Activated CD8-positive, alpha-beta memory T cell treated with anti-CD3 and anti-CD28 coated beads for 1 hour (primary cell): Measurements from ENCODE around the gene ASPG.

ENCODE experiments used
- DNase-seq, 2 donors: peaks; one replicate each; pipeline ENCODE4 v3.0.0-alpha.2; 2020; ENCODE audit warnings: low read depth in 1 of 2; ENCODE audit errors: extremely low read depth in 1 of 2

The ASPG gene

DNA sequence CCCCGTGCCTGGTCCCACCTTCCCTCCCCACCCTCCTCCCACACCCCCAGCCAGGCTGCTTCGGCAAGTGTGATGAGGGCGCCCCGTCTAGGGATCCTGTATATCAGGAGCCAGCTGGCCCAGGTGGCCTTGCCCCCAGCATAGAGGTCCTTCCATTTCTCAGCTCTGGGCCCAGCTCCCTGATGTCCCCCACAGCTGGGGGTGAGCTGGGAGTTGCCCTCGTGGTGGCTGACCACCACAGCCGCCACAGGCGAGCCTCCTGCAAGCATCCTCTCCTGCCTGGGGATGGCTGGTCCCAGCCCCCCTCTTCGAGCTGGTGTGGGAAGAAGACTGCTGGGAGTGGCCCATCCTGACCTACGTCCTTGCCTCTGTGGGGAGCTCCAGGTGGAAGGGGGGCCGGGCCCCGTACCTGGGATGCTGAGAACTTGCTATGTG, 7.4 kb downstream of the ASPG start:
- no peak for DNase-seq

- no peak for DNase-seq
Measured at GRCh38 chr14:104093366-104094055, 8.0 kb downstream of the ASPG start.

DNA sequence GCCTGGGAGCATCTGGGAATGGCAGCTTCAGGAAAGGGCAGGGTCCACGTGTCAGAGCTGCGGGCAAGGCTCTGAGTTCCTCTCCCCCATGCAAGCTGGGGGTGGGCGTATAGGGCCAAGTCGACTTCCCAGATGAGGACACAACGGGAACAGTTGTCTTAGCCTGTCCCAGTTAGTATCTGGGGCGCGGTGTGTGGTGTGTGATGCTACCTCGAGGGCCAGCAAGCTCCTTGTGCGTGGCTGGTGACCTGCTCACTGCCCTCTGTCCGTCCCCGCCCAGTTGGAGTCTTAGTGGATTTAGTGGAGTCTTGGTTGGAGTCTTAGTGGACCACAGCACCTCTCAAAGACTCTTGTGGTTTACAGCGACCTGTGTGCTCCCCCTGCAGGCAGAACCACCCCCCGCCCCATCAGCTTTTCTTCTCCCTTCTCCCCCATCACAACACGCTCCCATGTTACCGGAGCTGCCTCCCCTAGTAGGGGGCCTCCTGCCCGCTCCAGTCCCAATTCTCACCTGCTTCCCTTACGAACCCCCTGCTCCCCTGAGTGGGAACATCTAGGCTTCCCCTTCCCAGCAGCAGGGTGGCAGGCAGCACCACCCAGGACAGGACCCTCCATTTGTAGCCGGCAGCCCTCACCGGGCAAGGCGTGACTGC, 8.7 kb downstream of the ASPG start:
- DNase-seq = no peak

- DNase-seq = peak; percentile 10 to 65
Measured at GRCh38 chr14:104094709-104095425, 9.4 kb downstream of the ASPG start.

- DNase-seq = no peak
Measured at GRCh38 chr14:104095426-104096310, 10.2 kb downstream of the ASPG start.

- no peak for DNase-seq
Measured at GRCh38 chr14:104096318-104096717, 10.8 kb downstream of the ASPG start.

DNA sequence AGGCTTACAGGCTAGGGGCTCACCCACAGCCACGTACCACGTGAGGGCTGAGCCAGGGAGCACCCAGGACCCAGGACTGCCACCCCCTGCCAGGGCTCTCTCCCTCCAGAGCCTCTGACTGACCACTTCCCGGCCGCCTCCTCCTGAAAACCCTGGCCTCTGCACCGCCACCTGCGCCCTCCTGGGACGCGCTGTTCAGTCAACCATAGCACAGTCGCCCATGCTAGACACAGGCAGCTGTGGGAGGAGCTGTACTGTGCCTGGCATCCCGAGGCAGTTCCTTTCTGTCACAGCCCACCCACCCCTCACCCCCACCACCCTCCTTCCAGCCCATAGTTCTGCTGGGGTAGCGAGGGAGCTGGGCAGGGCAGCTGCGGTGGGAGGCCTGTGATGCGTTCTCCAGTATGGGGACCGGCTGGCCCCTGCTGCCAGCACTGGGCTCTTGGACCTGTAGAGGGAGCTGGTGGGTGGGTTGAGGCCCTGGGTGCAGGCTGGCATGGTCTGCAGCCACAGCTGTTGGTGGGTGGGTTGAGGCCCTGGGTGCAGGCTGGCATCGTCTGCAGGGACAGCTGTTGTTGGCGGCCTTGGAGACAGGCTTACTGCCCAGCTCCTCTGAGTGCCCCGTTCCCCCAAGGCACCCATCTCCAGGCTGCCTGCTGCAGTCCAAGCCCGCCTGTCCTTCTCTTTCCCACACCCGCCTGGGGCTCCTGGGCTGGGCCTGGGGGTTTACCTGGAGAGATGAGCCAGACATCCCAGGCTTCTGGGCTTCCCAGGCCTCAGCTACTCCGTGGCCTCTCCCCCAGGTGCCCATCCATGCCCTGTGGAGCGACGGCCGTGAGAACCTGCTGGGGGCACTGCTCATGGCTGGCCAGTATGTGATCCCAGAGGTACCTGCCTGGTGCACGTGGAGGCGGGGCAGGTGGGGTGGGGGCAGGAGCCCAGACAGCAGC, 11.5 kb downstream of the ASPG start:
- DNase-seq = no peak

DNA sequence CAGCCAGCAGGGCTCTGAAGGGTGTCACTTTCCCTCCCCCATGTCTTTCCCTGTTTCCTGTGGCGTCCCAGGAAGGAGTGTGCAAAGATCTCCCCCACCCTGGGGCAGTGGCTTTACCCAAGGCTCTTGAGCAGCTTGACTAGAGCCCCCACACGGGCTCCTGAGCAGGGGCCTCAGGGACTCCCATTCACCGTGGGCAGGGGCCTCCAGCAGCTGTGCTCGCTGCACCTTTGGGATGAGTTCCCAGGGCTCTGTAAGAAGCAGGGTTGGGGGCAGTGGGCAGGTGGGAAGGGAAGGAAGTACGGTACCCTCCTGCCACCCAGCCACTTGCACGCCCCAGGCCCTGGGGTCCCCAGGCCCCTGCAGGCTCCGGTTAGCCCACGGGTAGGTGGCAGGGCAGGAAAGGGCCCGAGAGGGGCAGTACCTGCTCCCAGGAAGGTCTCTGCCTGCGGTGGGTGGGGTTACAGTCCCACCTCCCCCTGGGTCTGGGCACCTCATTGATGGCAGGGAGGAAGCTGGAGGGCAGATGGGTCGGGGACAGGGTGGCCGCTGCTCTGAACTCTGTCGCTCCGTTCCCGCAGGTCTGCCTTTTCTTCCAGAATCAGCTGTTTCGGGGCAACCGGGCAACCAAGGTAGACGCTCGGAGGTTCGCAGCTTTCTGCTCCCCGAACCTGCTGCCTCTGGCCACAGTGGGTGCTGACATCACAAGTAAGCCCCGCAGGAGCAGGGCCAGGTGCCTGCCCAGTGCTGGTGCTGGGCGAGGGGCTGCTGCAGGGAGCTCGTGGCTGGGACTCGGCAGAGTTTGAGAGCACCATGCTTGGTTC, 13.0 kb downstream of the ASPG start:
- no peak for DNase-seq

GRCh38 chr14:104099096-104100041, 13.9 kb downstream of the ASPG start:
- no peak for DNase-seq

GRCh38 chr14:104100171-104101085, 14.9 kb downstream of the ASPG start:
- DNase-seq = no peak

GRCh38 chr14:104101086-104101621, 15.7 kb downstream of the ASPG start:
- no peak for DNase-seq

DNA sequence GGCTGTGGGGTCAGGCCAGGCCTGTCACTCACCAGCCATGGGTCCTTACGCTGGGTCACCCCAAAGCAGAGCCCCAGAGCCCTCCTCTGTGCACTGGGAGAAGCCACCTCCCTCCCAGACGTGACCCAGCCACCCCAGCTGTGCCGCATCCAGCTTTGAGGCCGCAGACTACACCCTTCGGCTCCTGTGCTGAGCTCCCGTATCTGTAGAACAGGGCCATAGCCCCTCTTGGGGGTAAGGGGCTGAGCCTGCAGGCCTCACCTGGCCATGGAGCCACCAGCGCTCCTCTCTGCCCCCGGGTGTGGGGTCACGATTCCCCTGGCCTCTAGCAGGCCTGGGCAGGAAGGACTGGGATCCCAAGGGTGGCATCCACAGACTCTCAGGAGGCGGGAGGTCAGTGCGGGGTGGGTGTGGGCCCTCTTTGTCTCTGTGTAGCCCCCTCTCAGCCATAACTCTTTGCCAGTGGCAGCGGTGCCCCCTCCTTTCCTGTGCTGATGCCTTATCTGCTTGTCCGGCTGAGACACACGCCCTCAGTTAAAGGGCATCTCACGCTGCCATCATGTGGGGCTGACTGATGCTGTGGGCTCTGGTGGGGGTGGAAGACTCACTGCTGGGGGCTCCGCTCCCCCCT, 16.3 kb downstream of the ASPG start:
- DNase-seq = no peak

DNA sequence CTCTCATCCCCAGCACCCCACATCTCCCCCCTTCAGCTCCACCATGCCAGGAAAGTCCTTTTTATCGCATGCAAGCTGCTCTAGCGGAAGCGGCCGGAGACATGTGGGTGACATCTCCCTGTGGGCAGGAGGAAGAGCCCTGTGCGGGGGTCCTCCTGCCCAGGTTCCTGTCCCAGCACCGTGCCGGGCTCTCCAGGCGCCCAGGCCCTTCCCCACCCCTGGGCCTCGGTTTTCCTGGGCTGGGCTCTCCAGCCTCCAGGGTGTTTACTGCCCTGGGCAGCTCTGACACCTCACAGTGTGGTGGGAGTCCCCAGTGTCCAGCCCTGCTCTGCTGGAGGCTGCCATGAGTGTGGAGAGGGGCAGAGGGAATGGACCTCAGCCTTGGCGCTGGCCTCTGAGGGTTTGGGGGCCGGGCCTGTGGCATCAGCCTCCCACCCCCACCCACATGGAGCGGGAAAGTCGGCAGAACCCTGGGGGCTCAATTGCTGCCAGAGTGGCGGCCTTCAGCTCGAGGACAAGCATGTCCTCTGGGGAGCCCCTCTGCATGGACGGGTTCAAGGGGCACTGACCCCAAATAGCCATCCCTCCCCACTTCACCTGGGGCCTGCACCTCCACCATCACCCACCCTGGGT, 16.9 kb downstream of the ASPG start:
- no peak for DNase-seq

DNA sequence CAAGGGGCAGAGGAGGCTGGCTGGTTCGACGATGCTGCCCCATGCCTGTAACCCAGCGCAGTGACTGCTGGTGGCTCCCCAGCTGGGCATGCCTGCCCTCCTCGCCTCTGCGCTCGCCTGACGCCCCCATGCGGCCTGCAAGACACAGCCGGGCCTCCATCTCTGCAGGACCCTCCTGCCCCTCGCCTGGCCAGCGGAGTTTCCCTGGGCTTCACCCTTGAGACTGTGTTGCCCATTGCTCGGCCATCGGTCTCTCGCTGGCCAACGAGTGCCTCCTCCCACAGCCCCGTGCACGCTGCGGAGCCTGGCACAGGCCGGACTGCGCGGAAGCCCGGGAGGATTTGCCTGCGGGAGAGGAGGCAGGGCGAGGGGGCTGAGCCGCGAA, 17.6 kb downstream of the ASPG start:
- no peak for DNase-seq

DNA sequence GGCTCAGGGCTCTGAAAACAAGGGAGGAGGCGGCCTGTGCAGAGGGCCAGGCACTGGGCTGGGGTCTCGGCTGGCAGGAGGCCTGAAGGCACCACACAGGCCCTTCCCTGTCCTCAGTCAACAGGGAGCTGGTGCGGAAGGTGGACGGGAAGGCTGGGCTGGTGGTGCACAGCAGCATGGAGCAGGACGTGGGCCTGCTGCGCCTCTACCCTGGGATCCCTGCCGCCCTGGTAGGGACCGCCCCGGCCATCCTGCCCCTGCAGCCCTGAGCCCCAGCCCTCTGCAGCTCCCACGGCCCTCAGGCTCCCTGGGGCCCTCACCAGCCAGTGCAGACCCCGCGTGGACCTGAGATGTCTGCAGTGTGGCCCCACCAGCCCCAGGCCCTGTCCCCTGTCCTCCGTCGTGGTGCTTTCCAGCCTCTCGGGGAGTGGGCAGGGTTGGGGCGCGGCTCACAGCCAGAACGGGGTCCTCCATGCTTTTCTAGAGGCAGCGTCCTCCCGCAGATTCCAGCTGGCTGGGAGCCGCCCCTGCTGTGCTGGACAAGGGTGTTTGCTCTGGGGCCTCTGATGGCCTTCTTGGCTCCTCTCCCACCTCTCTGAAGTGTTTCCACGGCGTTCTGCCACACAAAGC, 18.1 kb downstream of the ASPG start:
- DNase-seq = no peak
